ENCODE data around the gene RBM38.

The RBM38 gene

GRCh38 chr20:57438552-57438951 lies 47.4 kb downstream of the RBM38 start:
- DNase-seq: peak; percentile 13

GRCh38 chr20:57439432-57439831 lies 48.2 kb downstream of the RBM38 start:
- peak; percentile 87 for DNase-seq

GRCh38 chr20:57439993-57440392 lies 48.8 kb downstream of the RBM38 start:
- no peak for DNase-seq

- peak; percentile 50 for DNase-seq
These were observed 49.7 kb downstream of the RBM38 start for GRCh38 chr20:57440678-57441509.

- no peak for DNase-seq
These were observed 50.4 kb downstream of the RBM38 start for GRCh38 chr20:57441510-57442154.

- DNase-seq: no peak
These were observed 51.1 kb downstream of the RBM38 start for GRCh38 chr20:57442158-57442887.

GRCh38 chr20:57442888-57443239 lies 51.7 kb downstream of the RBM38 start:
- no peak for DNase-seq

GRCh38 chr20:57443349-57444265 lies 52.4 kb downstream of the RBM38 start:
- DNase-seq: no peak

- no peak for DNase-seq
These were observed 53.3 kb downstream of the RBM38 start for GRCh38 chr20:57444394-57445048.

- no peak for DNase-seq
These were observed 54.1 kb downstream of the RBM38 start for GRCh38 chr20:57445298-57445697.

- no peak for DNase-seq
These were observed 54.6 kb downstream of the RBM38 start for GRCh38 chr20:57445774-57446173.

GRCh38 chr20:57448764-57449354 lies 57.7 kb downstream of the RBM38 start:
- DNase-seq: no peak

- no peak for DNase-seq
These were observed 58.5 kb downstream of the RBM38 start for GRCh38 chr20:57449398-57450354.

GRCh38 chr20:57450419-57450818 lies 59.2 kb downstream of the RBM38 start:
- no peak for DNase-seq

- DNase-seq: no peak
These were observed 59.7 kb downstream of the RBM38 start for GRCh38 chr20:57450931-57451330.

- no peak for DNase-seq
These were observed 60.2 kb downstream of the RBM38 start for GRCh38 chr20:57451431-57451794.

- DNase-seq: no peak
These were observed 60.8 kb downstream of the RBM38 start for GRCh38 chr20:57451795-57452661.

GRCh38 chr20:57455386-57455785 lies 64.2 kb downstream of the RBM38 start:
- no peak for DNase-seq

- no peak for DNase-seq
These were observed 64.9 kb downstream of the RBM38 start for GRCh38 chr20:57456116-57456515.

Data from NCI-H1092 treated with DMSO at 0.1 percent for 48 hours (cell line).